G401 (cell line): ENCODE data around the gene NKX6-2. TPM values are rescaled to one million over a fixed set of nuclear protein-coding genes. Genes with fewer than 3 reads are reported as not detected.

Experiments used
- DNase-seq: peaks from one replicate; pipeline ENCODE4 v3.0.0-alpha.2; 2015; ENCODE audit warnings: low spot score
- in situ Hi-C: cut with HindIII; loops from 2 replicates; pipeline ENCODE4 v1.10.0; 2016; ENCODE audit warnings: low sequenced_read_pairs, mixed read lengths
- total RNA-seq: library from RNA; depleted of rRNA; stranded (reverse); fragments of >200 nt; shearing (Covaris generic); gene quantifications from 2 replicates; pipeline ENCODE4 v1.2.3, GENCODE V29; 2014

NKX6-2 gene
- total RNA-seq, 1 experiment from 2014 or later, result not detected

GRCh38 chr10:132765435-132765834 is 20.5 kb downstream of the NKX6-2 start:
- in situ Hi-C loops, result no loop called here
- DNase-seq, result no peak

- no peak for DNase-seq
- in situ Hi-C loops, result no loop called here
Observed at GRCh38 chr10:132764108-132764507, 21.8 kb downstream of the NKX6-2 start.

GRCh38 chr10:132763545-132763944 is 22.4 kb downstream of the NKX6-2 start:
- in situ Hi-C loops, result no loop called here

GRCh38 chr10:132762267-132762666 is 23.7 kb downstream of the NKX6-2 start:
- DNase-seq, result no peak
- in situ Hi-C loops, result no loop called here

More at GRCh38 chr10:132763545-132763944, 22.4 kb downstream of the NKX6-2 start:
- no peak for DNase-seq

GRCh38 chr10:132761395-132762060 is 24.4 kb downstream of the NKX6-2 start:
- in situ Hi-C loops, result no loop called here
- no peak for DNase-seq

GRCh38 chr10:132758865-132759264 is 27.1 kb downstream of the NKX6-2 start:
- in situ Hi-C loops, result no loop called here

GRCh38 chr10:132757171-132757570 is 28.8 kb downstream of the NKX6-2 start:
- in situ Hi-C loops, result no loop called here
- DNase-seq, result no peak

More at GRCh38 chr10:132758865-132759264, 27.1 kb downstream of the NKX6-2 start:
- no peak for DNase-seq

- in situ Hi-C loops, result no loop called here
Observed at GRCh38 chr10:132756591-132756990, 29.4 kb downstream of the NKX6-2 start.

GRCh38 chr10:132755166-132755711 is 30.7 kb downstream of the NKX6-2 start:
- no peak for DNase-seq
- in situ Hi-C loops, result no loop called here

More at GRCh38 chr10:132756591-132756990, 29.4 kb downstream of the NKX6-2 start:
- DNase-seq, result no peak

GRCh38 chr10:132754071-132754470 is 31.9 kb downstream of the NKX6-2 start:
- in situ Hi-C loops, result no loop called here

GRCh38 chr10:132753596-132753995 is 32.4 kb downstream of the NKX6-2 start:
- in situ Hi-C loops, result no loop called here
- no peak for DNase-seq

More at GRCh38 chr10:132754071-132754470, 31.9 kb downstream of the NKX6-2 start:
- DNase-seq, result no peak

GRCh38 chr10:132752961-132753360 is 33.0 kb downstream of the NKX6-2 start:
- in situ Hi-C loops, result no loop called here
- DNase-seq, result no peak

GRCh38 chr10:132752378-132752777 is 33.6 kb downstream of the NKX6-2 start:
- DNase-seq, result no peak
- in situ Hi-C loops, result no loop called here

GRCh38 chr10:132750936-132751335 is 35.0 kb downstream of the NKX6-2 start:
- in situ Hi-C loops, result no loop called here
- no peak for DNase-seq

- no peak for DNase-seq
- in situ Hi-C loops, result no loop called here
Observed at GRCh38 chr10:132749371-132749795, 36.6 kb downstream of the NKX6-2 start.

GRCh38 chr10:132748545-132749370 is 37.2 kb downstream of the NKX6-2 start:
- DNase-seq, result no peak
- in situ Hi-C loops, result no loop called here

- no peak for DNase-seq
- in situ Hi-C loops, result no loop called here
Observed at GRCh38 chr10:132748135-132748534, 37.8 kb downstream of the NKX6-2 start.

- in situ Hi-C loops, result no loop called here
- peak; percentile 68 for DNase-seq
Observed at GRCh38 chr10:132746801-132747625, 38.9 kb downstream of the NKX6-2 start.

GRCh38 chr10:132746386-132746785 is 39.6 kb downstream of the NKX6-2 start:
- DNase-seq, result no peak
- in situ Hi-C loops, result no loop called here
